Nephron (organoid): ENCODE data around the gene CTRB1.
A peak's percentile ranks its signal among the peaks of the same experiment; 100 is the strongest.

Experiments
- H3K27ac Mint-ChIP-seq, 3 experiments: 2 replicates each; pipeline ENCODE4 v1.8.0; 2020; ENCODE audit warnings: mixed read lengths in 3 of 3, mild to moderate bottlenecking in 2 of 3, moderate library complexity in 1 of 3
- H3K27me3 Mint-ChIP-seq: 2 replicates; pipeline ENCODE4 v1.8.0; 2021; ENCODE audit warnings: low read depth, mild to moderate bottlenecking, moderate library complexity, mixed read lengths
- H3K36me3 Mint-ChIP-seq: 2 replicates; pipeline ENCODE4 v1.8.0; 2020; ENCODE audit warnings: low read depth, mixed read lengths
- H3K4me1 Mint-ChIP-seq: 2 replicates; pipeline ENCODE4 v1.8.0; 2020; ENCODE audit warnings: mixed read lengths
- H3K4me3 Mint-ChIP-seq, 3 experiments: 2 replicates each; pipeline ENCODE4 v1.8.0; 2020; ENCODE audit warnings: mild to moderate bottlenecking in 3 of 3, mixed read lengths in 3 of 3, moderate library complexity in 2 of 3
- H3K9me3 Mint-ChIP-seq: 2 replicates; pipeline ENCODE4 v1.8.0; 2020; ENCODE audit warnings: mixed read lengths
- TF ChIP-seq, protein P1 (sequence below), 3 experiments: fragments of 200-600 bp; sonication (generic); IDR thresholded peaks; one replicate each; pipeline ENCODE4 v1.5.0; 2021; ENCODE audit warnings: antibody characterized with exemption in 3 of 3; ENCODE audit not compliant: unreplicated experiment in 3 of 3

The CTRB1 gene

GRCh38 chr16:75256696-75257343 is 38.0 kb downstream of the CTRB1 start:
- Mint-ChIP-seq H3K27me3 (no peaks in the 10 kb centered on the region), H3K36me3 (peaks cover 5% of the 10 kb centered on the region), H3K27ac (peak overlapping the region; percentile 44 to 76 (median 56)), H3K4me3 (no peak overlapping the region), H3K4me1 (peaks cover 72% of the 10 kb centered on the region), H3K9me3 (no peaks in the 10 kb centered on the region)
- TF ChIP-seq, protein P1, sequence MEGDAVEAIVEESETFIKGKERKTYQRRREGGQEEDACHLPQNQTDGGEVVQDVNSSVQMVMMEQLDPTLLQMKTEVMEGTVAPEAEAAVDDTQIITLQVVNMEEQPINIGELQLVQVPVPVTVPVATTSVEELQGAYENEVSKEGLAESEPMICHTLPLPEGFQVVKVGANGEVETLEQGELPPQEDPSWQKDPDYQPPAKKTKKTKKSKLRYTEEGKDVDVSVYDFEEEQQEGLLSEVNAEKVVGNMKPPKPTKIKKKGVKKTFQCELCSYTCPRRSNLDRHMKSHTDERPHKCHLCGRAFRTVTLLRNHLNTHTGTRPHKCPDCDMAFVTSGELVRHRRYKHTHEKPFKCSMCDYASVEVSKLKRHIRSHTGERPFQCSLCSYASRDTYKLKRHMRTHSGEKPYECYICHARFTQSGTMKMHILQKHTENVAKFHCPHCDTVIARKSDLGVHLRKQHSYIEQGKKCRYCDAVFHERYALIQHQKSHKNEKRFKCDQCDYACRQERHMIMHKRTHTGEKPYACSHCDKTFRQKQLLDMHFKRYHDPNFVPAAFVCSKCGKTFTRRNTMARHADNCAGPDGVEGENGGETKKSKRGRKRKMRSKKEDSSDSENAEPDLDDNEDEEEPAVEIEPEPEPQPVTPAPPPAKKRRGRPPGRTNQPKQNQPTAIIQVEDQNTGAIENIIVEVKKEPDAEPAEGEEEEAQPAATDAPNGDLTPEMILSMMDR (IDR thresholded peaks at IDR 0.05; ENCODE audit: unreplicated experiment in 3 of 3): no peak

- Mint-ChIP-seq H3K4me3 (no peak overlapping the region), H3K9me3 (no peaks in the 10 kb centered on the region), H3K36me3 (peaks cover 5% of the 10 kb centered on the region), H3K27me3 (no peaks in the 10 kb centered on the region), H3K27ac (peak overlapping the region; percentile 41 to 81 (median 49)), H3K4me1 (peaks cover 73% of the 10 kb centered on the region)
- TF ChIP-seq, protein P1 (IDR thresholded peaks at IDR 0.05; ENCODE audit: unreplicated experiment in 3 of 3): no peak
Observed at GRCh38 chr16:75257886-75258806, 39.4 kb downstream of the CTRB1 start.

DNA sequence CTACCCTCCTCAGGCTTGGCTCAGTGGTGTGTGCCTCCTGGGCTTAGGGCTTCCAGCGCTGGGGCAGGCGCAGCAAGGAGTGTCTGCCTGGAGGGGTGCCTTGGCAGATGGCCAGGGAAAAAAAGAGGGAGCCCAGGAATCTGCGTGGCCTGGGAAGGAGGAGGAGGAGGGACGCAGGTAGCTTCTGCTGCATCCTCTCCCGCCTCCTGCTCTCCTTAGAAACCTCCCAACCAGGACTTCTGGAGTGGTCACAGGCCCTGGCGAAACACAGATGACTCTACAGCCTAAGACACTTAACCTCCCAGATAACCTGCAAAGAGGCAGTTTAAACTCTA is 40.0 kb downstream of the CTRB1 start:
- no peak overlapping the region for H3K4me3 Mint-ChIP-seq
- TF ChIP-seq, protein P1 (IDR thresholded peaks at IDR 0.05; ENCODE audit: unreplicated experiment in 3 of 3): no peak
- H3K36me3 Mint-ChIP-seq: peaks cover 5% of the 10 kb centered on the region

GRCh38 chr16:75260851-75261589 is 42.2 kb downstream of the CTRB1 start:
- Mint-ChIP-seq H3K9me3 (no peaks in the 10 kb centered on the region), H3K4me1 (peaks cover 69% of the 10 kb centered on the region), H3K27ac (peak overlapping the region; percentile 18 to 68 (median 34)), H3K4me3 (peak overlapping the region; percentile 7 to 54 (median 45)), H3K27me3 (no peaks in the 10 kb centered on the region), H3K36me3 (peaks cover 5% of the 10 kb centered on the region)
- TF ChIP-seq, protein P1 (IDR thresholded peaks at IDR 0.05; ENCODE audit: unreplicated experiment in 3 of 3): no peak

More for the DNA sequence above, 40.0 kb downstream of the CTRB1 start:
- H3K4me1 Mint-ChIP-seq: peaks cover 72% of the 10 kb centered on the region
- H3K27me3 Mint-ChIP-seq: no peaks in the 10 kb centered on the region
- H3K9me3 Mint-ChIP-seq: no peaks in the 10 kb centered on the region
- peak overlapping the region in 2 of 3 experiments; percentile 49 to 81 for H3K27ac Mint-ChIP-seq

- Mint-ChIP-seq H3K27ac (peak overlapping the region; percentile 66 to 99 (median 73)), H3K36me3 (peaks cover 5% of the 10 kb centered on the region), H3K4me3 (peak overlapping the region; percentile 53 to 99 (median 96)), H3K27me3 (no peaks in the 10 kb centered on the region), H3K9me3 (no peaks in the 10 kb centered on the region), H3K4me1 (peaks cover 73% of the 10 kb centered on the region)
- TF ChIP-seq, protein P1 (IDR thresholded peaks at IDR 0.05; ENCODE audit: unreplicated experiment in 3 of 3): no peak
Observed at GRCh38 chr16:75261590-75262078, 42.8 kb downstream of the CTRB1 start.
